GM12891 (cell line): ENCODE results near the gene SLC6A8.

Experiments used
- PAX5 ChIP-seq: IDR thresholded peaks from 2 replicates; pipeline ENCODE4 v1.6.1; 2011; ENCODE audit warnings: low read length, moderate library complexity, mild to moderate bottlenecking; ENCODE audit not compliant: insufficient read depth, severe bottlenecking
- POLR2A ChIP-seq: IDR thresholded peaks from 2 replicates; pipeline ENCODE4 v1.6.1; 2011; ENCODE audit warnings: low read depth, low read length, control low read depth
- TAF1 ChIP-seq: IDR thresholded peaks from 2 replicates; pipeline ENCODE4 v1.6.1; 2011; ENCODE audit warnings: low read depth, low read length, control low read depth

GRCh38 chrX:153638436-153639176 is 49.1 kb upstream of the SLC6A8 start:
- TF ChIP-seq TAF1 (no peak), PAX5 (no peak), POLR2A (no peak)
